ENCODE results near the gene ZFYVE1.
"Not testable (repeated sequence)": the region's sequence is repeated elsewhere in the genome, so short reads cannot be mapped to it uniquely, and the experiment has no call there.

The ZFYVE1 gene

DNA sequence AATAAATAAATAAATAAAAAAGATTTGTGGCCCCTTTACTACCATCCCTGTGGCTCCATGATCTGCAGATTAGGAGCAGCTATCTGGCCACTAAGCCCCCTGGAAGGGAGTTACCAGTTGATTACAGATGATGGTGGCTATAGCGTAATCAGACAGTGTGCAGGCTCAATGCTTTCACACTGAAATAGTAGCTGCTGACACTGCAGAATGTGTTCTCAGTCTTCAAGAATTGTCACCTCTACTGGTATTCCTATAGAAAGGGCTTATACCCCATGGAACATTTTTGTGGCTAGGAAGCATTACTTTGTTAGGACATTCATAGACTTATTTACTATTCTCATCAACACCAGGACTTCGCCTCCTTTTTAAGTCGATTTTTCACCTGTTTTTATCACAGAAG is 69.7 kb downstream of the ZFYVE1 start:
- no peak overlapping the region for H3K4me3 ChIP-seq (ENCODE audit: low read depth, low read length)
- DNase-seq (ENCODE audit: low read depth) = no peak

GRCh38 chr14:72956741-72957140 is 70.2 kb downstream of the ZFYVE1 start:
- not testable (repeated sequence) for H3K4me3 ChIP-seq (ENCODE audit: low read depth, low read length); DNase-seq (ENCODE audit: low read depth)

More for the DNA sequence above, 69.7 kb downstream of the ZFYVE1 start:
- no peak for TF ChIP-seq CTCF (IDR thresholded peaks at IDR 0.05; ENCODE audit: low read depth, low read length, missing control alignments)

DNA sequence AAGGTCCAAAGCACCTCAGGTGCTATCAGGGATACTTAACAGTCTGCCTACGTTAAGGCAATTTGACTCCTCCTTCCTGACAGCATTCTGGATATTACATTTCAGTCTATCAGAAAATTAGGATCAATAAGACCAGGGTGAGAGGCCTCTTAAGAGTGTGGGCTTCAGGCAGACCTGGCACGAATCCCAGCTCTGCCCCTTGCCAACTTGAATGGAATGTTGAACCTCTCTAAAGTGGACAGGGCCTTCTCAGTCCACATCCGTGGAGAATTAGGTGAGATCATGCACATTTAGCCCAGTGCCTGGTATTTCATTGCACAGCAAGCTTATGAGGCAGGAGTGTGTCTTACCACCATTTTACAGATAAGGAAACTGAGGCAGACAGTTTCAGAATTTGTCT is 74.7 kb downstream of the ZFYVE1 start:
- TF ChIP-seq CTCF (IDR thresholded peaks at IDR 0.05; ENCODE audit: low read depth, low read length, missing control alignments) = no peak
- H3K4me3 ChIP-seq (ENCODE audit: low read depth, low read length) = no peak overlapping the region
- no peak for DNase-seq (ENCODE audit: low read depth)

GRCh38 chr14:72948481-72949138 is 78.3 kb downstream of the ZFYVE1 start:
- no peak overlapping the region for H3K4me3 ChIP-seq (ENCODE audit: low read depth, low read length)
- no peak for DNase-seq (ENCODE audit: low read depth)
- peak; percentile 91 for TF ChIP-seq CTCF (IDR thresholded peaks at IDR 0.05; ENCODE audit: low read depth, low read length, missing control alignments)

- H3K4me3 ChIP-seq (ENCODE audit: low read depth, low read length) = no peak overlapping the region
- no peak for DNase-seq (ENCODE audit: low read depth)
- TF ChIP-seq CTCF (IDR thresholded peaks at IDR 0.05; ENCODE audit: low read depth, low read length, missing control alignments) = no peak
Observed at GRCh38 chr14:72947366-72948160, 79.3 kb downstream of the ZFYVE1 start.

DNA sequence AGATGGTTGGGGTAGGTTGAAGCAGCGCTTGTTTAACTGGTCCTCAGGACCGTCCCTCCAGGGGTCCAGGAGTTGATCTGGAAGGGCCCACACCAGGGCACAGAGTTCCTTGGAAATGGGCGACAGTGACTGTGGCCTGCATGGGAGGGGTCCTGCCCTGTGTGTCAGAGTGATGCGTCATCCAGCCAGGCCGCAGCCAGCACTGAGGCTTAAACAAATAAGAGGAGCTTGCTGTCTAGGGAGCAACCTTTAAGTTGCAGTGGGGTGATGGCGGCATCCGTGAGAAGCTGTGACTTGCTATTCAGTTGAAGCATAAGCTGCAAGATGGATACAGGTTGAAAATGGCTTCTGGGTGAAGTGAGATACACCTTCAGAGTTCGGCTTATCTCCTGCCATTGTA is 80.4 kb downstream of the ZFYVE1 start:
- TF ChIP-seq CTCF (IDR thresholded peaks at IDR 0.05; ENCODE audit: low read depth, low read length, missing control alignments) = no peak
- H3K4me3 ChIP-seq (ENCODE audit: low read depth, low read length) = no peak overlapping the region
- DNase-seq (ENCODE audit: low read depth) = no peak

DNA sequence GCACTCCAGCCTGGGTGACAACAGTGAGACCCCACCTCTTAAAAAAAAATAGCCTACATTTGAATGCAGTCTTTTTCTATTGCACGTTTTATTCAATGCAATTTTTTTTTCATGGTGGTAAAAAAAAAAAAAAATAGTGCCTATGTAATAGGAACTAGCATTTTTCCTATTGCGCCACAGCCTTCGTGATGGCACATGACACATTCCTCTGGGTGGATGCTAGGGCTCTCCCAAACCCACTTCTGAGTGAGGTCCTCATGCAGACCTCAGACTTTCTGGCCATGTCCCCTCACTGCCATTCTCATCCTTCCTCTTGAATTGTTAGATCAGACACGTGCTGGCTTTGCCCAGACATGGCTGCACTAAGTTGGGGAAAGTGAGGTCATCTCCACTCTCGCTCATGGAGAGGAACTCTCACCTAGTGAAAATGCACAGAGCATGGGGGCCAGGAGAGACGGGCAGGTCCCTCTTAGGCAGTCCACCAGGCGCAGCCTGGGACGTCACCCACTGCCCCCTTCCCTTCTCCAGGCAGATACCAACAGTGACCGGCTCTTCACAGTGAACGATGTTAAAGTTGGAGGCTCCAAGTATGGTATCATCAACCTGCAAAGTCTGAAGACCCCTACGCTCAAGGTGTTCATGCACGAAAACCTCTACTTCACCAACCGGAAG is 81.4 kb downstream of the ZFYVE1 start:
- TF ChIP-seq CTCF (IDR thresholded peaks at IDR 0.05; ENCODE audit: low read depth, low read length, missing control alignments) = no peak
- no peak overlapping the region for H3K4me3 ChIP-seq (ENCODE audit: low read depth, low read length)
- no peak for DNase-seq (ENCODE audit: low read depth)

All from GM12864 (cell line).